Activated CD8-positive, alpha-beta memory T cell treated with anti-CD3 and anti-CD28 coated beads for 1 hour (primary cell): ENCODE measurements around the gene TMEM37.
"Not testable (repeated sequence)": the region's sequence is repeated elsewhere in the genome, so short reads cannot be mapped to it uniquely, and the experiment has no call there.

ENCODE experiments used
- DNase-seq, 2 donors: peaks; one replicate each; pipeline ENCODE4 v3.0.0-alpha.2; 2020; ENCODE audit warnings: low read depth in 1 of 2; ENCODE audit errors: extremely low read depth in 1 of 2

Gene TMEM37, protein sequence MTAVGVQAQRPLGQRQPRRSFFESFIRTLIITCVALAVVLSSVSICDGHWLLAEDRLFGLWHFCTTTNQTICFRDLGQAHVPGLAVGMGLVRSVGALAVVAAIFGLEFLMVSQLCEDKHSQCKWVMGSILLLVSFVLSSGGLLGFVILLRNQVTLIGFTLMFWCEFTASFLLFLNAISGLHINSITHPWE

DNA sequence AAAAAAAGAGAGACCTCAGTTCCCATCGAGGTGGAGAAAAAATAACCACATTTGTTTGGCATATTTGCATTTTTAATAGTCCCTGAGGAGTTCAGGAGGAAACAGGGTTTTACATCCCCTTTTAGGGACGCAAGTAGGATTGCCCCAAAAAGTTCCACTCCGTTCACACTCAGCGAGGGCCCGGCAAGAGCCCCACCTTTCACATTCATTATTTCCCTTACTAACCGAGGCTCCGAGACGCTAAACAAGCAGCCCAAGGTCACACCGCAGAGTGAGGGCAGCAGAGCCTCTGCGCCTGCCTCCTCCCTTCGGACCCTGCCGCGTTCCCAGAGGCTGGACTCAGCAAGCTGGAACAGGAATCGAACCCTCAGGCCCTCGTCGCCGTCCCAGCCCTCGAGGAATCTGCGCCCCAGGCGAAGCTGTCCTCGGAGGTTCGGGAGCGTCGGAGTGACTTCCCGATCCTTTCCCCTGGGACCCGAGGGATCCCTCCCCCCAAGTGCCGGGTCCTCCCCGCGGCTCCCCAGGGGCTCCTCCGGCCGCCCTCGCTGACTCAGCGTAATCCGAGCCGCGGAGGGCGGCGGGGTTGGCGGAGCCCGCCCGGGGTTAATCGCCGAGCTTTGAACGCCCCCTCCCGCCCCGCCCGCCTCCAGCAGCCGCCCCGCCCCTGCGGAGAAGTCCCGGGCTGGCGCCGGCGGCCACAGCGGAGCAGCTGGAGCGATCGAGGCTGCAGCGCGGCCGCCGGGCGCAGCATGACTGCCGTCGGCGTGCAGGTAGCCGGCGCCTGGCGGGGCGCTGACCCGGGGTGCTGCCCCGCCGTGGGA, at the start of gene TMEM37:
Gene TMEM37, plus strand, starts transcription at position 700 of the 821 bp plus-strand sequence. Its CDS starts 50 bp downstream, at position 750.
- DNase-seq: no peak

DNA sequence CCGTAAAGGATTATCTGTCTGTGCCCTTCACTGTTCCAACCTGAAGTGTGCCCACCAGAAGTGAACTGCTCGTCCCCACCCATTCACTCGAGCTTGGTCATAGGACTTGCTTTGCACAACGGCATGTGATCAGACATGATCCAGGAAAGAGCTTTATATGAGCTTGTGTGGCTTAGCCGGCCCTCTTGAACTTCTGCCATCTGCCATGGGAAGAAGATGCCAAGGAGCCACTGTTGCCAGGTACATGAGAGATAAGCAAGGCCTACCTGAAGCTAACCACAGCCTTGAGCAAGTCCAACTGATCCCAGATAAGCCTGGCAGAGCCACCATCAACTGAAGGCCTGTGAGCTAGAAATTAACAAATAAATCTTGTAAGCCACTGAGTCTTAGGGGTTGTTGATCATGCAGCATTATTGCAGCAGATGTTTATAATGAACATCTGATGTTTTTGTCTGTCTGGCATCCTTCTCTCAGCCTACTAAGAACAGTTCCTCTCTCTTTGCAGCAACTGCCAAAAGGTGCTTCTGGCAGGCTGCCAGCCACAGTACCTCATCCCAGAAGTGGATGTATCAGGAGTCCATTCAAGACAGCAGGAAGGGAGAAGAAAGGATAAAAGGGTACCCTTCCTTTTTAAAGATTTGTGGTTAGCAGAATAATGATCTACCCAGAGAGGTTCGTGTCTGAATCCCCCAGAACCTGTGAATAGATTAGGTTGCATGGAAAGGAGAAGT, 48.1 kb upstream of the TMEM37 start:
- no peak for DNase-seq

- DNase-seq: no peak
Observed at GRCh38 chr2:119384971-119385370, 46.7 kb upstream of the TMEM37 start.

DNA sequence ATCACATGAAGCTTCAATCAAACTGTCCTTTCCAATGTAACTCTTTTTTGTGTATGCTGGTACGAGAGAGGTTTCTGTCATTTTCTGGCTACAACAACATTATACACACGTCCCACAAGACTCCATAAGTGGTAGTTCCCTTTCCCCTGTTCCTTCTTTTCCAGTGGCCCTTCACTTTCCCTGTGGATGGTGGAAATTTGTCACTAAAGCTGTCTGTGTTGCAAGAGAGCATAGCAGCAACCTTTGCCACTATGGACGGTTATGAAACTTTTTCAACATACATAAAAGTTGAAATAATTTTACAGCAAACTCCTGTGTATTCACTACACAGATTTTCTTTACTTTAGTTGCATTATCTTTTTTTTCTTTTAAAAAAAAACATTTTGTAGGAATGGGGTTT, 46.2 kb upstream of the TMEM37 start:
- DNase-seq: no peak

DNA sequence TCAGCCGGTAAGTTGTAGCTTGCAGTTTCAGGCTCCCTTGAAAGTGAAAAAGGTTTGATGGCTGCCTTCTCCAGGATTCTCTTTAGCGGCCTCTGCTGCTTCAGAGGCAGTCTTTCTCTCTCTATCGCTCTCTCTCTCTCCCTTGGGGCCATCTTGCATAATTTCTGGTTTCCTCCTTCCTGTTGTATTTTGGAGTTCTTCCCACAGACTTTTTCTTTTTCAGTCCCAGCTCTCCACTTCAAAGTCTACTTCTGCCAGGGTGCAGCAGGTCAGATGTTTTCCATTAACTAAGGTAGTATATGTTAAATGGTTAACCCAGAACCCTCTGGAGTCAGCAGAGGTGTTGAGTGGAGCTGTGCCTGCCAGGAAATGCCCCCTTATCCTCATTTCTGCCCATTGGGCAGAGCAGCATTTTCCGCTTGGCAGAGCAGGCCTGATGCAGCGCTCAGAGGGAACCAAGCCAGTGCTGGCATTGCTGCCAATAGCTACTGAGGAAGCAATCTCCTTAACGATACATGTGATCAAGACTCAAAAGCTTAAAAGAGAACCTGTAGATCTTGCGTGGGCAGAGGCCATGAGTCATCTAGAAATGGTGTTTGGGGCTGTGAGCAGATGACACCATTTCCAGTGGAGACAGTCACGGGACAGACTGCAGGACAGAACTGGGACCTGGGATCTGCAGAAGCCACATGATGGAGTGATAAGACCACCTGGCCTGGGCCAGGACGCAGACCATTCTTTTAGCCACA, 44.1 kb upstream of the TMEM37 start:
- no peak for DNase-seq

GRCh38 chr2:119389615-119390306, 41.9 kb upstream of the TMEM37 start:
- no peak for DNase-seq

DNA sequence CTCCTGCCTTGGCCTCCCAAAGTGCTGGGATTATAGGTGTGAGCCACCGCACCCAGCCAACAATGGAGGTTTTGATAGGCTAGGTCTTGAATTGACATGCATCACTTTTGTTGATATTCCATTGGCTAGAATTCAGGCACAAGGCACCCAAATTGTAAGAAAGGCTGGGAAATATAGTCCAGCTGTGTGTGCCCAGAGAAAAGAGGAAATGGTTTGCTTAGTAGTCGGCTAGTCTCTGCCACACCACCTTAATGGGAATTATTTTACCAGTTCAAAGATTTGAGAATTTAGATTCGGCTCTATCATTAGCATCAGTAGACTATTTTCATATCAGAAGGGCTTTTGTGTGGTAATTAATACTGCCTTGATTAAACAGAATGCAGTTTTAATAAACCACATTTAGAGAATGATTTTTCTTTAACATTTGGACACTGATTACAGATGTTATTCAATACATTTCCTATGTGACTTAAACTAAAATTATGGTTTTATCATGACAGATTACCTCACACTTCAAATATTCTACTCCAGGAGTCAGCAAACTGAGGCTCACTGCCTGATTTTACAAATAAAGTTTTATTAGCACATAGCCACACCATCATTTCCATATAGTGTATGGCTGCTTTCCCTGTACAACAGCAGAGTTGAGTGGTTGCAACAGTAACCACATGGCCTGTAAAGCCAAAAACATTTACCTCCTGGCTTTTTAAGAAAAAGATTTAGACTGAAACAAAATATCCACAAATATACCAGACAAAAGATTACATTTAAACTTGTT, 37.5 kb upstream of the TMEM37 start:
- DNase-seq: no peak

DNA sequence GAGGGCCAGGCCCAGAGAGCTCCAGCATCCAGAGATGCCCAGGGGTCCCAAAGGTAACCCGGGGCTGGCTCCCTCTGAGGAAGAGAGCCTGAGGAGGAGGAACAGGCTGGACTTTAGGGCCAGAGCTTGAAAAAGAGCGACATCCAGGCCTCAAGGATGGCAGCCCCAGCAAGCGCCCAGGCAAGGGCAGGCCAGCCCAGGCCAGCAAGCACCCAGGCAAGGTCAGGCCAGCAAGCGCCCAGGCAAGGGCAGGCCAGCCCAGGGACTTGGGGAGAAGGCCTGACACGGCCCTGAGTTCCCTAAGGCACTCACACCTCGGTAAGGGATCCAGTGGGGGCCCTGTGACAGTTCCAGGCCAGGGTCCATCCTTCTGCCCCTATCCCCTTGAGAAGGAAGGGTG, 34.5 kb upstream of the TMEM37 start:
- DNase-seq: no peak

DNA sequence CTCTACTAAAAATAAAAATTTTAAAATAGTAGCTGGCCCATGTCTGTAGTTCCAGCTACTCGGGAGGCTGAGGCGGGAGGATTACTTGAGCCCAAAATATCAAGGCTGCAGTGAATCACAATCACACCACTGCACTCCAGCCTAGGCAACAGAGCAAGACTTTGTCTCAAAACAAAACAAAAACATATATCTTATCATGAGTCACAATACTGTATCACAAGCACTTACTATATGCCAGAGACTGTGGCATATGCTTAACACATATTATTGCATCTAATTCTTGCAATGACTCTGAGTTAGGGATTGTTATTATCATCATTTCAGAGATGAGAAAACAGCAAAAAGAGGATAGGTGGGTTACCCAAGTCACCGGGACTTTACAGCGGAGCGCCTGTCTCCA, 29.5 kb upstream of the TMEM37 start:
- DNase-seq: no peak

DNA sequence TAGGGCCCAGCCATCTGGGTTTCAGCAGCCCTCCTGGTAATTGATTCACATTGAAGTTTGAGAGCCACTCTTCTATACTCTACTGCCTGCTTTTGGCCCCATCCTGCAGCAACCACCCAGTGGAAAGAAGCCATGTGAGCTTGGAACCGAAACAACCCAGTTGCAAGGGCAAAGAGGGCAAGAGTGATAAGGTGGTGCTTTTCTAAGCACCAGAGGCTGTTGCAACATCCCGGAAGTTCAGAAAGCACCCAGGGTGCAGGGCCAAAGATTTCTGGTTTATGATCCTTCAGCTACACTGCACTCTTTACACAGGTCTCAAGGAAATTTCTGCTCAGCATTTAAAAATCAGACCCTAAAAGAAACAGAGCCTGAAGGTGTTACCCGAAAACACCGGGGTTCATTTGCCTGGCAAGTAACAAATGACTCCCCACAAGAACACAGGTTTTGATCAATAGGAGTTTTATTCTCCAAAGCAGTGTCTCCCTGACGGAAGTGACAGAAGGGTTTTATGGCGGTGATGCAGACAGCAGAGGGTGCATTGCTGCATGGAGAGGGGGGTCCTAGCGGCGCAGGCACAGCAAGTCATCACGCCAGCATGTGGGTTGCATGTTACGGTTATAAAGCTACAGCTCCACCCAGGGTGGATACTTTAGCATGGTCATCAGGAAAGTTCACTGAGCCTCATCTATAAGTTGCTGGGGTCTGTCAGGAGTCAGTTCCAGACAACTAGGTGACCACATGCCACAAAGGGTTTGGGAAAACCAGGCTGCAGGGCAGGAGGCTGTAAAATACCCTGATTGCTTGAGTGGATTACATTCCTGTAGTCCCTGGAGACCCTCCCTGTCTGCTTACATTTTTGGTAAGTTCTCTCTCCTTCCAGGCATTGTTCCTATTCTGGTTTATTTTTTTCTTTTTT, 28.8 kb upstream of the TMEM37 start:
- DNase-seq: no peak

- not testable (repeated sequence) for DNase-seq
Observed at GRCh38 chr2:119403618-119404017, 28.0 kb upstream of the TMEM37 start.

GRCh38 chr2:119405151-119405550, 26.5 kb upstream of the TMEM37 start:
- DNase-seq: no peak

DNA sequence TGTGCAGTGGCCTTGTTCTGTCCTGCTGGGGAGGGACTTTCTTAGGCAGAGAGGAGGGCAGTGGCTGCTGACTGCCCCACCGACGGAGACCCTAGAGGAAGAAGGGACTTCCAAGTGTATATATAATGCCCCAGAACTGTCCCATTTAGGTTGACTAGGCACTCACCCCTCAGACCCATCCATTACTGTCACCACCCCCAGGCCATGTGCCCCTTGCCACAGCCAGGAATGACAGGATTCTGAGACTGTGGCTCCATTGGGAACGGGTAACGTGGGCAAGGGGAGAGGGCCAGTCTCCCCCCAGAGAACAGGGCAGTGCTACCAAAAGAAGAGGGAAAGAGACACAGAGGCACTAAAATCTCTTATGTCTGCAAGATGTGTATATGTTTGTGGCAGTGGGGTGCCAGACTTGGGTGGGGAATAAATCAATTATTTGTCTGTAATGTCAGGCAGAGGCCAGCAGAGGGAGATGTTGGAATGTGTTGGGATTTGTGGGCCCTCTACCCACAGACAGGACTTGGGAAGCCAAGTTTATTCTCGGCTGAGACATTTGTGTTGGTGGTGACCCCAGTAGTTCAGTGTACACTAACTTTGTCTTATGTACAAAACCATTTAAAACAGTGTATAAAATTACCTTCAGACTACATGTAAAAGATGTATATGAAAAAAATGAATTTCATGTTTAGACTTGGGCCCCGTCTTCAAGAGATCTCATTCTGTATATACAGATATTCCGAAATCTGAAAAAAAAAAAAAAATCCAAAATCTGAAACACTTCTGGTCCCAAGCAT, 24.0 kb upstream of the TMEM37 start:
- DNase-seq: no peak

DNA sequence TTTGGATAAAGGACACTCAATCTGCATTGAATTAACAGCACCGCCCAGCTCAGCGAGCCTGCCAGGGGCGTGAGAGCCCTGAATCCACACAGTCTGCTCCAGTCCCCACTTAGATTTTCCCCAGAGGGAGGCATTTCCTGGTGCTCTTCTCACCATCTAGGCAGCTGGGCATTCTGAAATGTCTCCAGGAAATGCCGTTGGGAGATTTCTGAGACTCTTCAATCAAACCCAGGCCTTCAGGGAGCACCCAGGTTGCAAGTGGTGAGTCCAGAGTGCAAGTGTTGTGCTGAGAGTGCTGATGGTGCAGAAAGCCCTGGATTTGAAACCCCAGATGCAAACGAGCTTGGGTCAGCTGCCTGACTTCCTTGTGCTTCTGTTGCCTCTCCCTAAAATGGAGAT, 23.4 kb upstream of the TMEM37 start:
- DNase-seq: no peak

GRCh38 chr2:119409506-119409905, 22.1 kb upstream of the TMEM37 start:
- DNase-seq: no peak

GRCh38 chr2:119414894-119415293, 16.8 kb upstream of the TMEM37 start:
- no peak for DNase-seq

- DNase-seq: no peak
Observed at GRCh38 chr2:119415630-119416029, 16.0 kb upstream of the TMEM37 start.
